Activated CD8-positive, alpha-beta memory T cell treated with anti-CD3 and anti-CD28 coated beads for 4 hours (primary cell): ENCODE results near the gene ANKS1B.

Source experiments
- DNase-seq, 2 donors: peaks; one replicate each; pipeline ENCODE4 v3.0.0-alpha.2; 2020; ENCODE audit warnings: low read depth in 2 of 2

ANKS1B gene

DNA sequence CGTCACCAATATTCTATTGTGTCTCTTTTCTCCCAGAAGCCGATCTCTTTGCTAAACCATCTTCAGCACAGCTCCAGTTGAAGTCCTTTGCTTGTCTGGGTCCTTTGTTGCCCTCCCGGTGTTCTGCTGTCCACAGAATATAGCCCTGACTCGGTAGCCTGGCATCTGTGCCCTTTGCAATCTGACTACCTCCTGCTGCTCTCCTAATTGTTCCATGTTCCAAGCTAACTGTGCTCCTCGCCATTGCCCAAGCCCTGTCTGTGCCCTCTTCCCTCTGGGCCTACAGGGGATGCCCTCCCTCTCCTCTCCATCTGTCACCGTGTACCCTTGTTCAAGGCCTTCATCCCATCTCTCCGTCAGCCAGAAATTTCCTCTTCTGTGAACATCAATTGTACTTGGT lies 1033.3 kb downstream of the ANKS1B start:
- DNase-seq = no peak

DNA sequence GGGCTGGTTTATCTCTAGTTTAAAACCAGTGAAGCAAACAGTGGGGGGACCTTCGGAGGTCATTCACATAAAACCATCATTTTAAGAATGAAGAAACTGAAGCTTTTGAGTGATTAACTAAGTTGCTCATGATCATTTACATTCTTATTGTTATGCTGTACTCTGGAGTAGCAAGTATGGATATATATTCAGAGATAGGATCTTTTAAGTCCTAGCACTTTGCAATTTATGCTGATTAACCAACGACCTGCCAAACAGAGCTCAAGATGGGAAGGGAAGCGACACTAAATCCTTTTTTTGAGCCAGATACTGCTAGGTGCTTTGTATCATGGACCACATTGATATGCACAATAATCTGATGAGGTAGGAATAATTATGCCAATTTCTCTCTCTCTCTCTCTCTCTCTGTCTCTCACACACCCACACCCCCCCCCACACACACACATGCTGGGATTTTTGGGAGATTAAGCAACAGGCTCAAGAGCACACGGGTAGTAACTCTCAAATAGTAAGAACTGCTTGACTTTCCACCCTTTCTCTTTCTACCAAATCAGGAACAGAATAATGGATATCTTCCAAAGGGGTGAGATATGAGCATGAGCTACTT lies 1036.3 kb downstream of the ANKS1B start:
- DNase-seq = no peak

DNA sequence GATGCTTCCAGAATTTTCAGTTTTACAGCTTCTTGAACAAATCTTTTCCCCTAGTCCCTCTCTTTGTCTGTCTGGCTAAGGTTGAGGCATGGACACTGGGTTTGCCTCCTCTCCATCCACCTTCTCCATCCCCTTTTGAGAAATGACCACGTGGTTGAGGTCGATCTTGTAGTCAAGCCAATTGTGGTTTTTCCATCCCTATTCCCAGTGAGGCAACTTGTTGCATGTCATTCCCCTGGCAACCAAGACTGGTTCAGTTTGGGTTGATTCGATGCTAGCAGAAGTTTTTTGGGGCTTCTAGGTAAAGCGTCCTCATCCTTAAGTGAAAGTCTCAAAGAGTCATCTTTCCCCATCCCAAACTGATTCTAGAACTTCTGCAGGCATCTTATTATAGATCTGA lies 1038.9 kb downstream of the ANKS1B start:
- DNase-seq = no peak

DNA sequence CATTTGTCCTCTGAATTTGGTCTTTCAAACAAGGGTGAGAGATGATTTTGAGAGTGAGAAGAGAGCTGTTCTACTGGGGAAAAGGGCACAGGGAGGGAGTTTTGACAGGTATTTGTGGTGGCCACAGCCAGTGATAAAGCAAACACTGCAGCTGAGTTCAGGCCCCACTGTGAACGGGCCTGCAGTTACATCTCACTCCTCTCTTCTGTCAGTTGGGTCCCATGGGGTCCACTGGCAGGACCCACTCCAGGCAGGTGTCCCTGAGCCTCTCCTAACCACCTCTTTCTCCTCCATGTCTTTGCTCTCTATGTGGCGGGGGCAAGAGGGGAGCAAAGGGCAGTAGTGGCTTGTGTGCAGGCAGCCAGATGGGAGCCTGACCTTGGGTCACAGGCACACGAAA lies 1044.8 kb downstream of the ANKS1B start:
- no peak for DNase-seq

DNA sequence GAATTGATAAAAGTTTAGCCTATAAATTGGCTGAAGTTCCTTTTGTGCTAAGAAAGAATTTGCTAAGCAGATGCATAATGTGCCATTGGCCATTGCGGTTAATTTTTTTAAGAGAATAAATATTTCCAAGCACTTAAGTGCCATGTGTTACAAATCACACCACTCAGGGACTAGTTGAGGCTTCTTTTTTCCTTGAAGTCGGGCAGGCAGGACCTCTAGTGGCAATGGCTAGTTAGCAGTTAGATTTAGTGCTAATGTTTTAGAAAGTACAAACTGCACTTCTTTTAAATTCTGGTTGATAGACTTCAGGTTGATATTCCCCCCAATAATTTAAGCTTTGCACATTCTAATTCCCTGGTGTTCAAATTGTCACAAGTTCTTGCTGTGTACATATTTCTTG lies 1045.4 kb downstream of the ANKS1B start:
- DNase-seq = no peak

DNA sequence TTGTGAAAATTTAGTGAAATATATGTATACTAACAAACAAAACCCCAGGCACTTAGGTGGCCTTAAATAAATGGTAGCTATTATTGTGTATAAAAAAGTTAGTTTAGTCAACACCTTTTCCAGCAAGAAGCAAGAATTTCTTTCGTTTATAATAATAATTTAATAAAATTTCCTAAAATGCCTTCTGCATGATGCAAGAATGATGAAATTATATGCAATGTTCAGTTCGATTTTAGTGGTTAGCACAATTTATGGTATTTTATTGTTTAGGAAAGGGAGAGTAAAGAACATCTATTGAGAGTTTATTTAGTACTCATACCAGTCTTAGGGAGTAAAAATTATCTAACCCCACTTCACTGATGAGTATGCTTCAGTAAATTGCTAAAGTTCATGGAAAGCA lies 1048.9 kb downstream of the ANKS1B start:
- DNase-seq = no peak

DNA sequence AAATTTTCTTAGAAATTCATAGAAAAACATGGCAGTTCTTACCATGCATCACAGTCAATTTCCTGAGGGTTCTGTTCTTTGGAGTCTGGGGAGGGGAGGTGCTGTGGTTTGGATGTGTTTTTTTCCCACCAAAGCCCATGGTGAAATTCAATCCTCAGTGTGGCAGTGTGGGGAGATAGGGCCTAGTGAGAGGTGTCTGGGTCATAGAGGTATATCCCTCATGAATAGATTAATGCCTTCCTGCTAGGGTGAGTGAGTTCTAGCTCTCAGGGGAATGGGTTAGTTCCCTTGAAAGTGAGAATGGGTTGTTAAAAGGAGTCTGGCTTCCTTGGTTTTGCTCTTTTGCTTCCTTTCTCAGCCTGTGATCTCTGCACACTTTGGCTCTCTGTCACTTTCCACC lies 1061.9 kb downstream of the ANKS1B start:
- no peak for DNase-seq

DNA sequence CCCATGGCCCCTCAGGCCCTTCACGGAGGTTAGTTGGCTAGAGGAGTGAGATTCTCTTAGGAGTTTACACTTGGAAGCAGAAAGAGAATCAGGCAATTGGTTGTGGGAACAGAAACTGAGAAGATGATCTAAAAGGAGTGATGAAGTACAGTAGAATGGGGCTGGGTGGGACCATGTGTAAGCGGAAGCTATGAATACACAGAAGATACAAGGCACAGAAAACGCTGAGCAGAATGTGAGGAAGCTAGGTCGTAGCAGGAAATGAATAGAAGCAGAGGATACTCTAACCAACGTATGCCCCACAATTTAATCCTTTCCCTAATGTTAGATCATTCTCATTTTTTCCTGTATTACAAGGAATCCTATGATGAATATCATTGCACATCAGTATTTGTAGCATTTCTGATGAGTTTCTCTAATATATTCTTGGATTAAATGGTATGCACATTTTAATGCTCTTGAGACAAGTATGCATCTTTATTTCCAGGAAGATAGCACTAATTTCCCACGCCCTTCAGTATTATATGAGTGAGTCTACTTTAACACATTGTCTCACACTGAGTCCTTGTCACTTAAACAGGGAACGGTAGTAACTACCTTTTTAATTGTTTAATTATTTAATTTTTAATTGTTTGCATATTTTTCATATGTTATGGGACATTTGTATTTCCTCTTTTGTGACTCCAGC lies 1066.4 kb downstream of the ANKS1B start:
- no peak for DNase-seq

DNA sequence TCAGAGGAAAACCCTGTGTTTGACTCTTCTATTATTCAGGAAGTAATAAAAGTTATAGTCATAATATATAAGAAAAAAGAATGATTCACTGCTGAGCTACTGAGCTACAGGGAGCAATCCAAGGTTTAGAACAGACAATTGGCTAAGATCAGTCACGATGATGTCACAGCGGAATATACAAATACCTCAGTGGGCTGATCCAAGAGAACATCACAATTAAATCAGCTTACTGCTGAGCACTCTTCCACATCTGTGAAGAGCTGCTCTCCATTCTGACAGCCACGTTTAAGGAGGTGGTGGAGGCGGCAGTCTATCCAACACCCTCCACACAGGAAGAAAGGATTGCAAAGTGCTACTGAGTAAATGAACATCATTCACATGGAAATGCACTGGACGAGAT lies 1068.6 kb downstream of the ANKS1B start:
- no peak for DNase-seq

DNA sequence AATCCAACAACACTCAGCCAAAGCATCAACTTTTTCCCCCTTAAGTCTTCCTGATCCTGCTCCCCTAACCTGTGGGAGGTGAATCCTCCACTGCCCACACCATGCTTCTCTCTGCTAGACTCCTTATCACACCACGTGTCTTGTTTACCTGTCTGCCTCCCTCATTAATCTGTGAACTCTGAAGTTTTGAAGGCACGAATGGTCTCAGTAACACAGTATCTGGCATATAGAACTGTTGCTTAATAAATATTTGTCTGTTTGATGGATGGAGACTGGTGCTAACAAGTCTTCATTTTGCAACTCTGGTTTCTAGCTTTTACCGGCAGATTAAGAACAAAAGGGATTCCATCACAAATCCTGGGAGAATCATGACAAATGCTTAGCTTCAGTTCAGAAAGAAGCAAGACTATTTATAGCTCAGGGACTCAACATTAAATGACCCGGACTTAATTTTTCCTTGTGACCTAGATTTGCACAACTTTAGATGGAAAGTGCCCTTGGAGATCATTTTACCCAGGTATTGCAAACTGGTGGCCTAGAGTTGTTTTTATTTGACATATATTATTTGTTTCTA lies 1072.2 kb downstream of the ANKS1B start:
- DNase-seq = no peak

DNA sequence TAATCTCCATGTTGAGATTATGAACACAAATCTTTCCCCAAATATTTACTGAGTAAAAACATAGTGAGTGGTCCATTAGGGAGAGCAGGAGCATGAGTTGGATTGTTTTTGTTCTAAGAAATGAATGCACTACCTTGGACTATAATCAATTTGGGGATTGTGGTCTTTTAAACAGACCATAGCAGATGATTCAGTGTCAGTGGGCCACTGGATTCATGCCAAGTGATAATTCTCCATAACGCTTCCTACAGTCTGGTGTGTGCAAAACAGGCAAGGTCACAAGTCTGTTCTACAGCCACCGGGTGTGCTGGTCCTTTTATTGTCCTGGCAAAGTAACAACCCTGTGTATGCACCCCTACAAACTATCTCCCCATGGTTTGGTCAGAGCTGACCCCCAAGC lies 1073.3 kb downstream of the ANKS1B start:
- no peak for DNase-seq

DNA sequence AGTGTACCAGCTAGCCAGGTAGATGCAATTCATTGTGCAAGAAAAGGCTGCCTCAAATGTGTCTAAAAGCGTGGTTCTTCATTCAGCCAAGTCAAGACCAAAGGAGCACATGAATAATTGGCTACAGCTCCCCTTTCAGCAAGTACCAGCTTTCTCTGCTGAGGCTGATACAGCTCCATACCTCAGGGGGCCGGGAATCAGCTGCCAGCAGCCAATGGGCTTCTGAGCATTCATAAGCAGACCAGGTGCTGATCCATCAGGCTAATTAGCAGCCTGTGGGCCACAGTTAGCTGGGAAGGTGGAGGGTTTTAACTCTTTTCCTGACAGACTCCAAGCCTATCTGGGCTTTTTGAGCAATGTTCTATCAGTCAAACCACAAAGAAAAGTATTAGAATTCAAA lies 1075.0 kb downstream of the ANKS1B start:
- DNase-seq = no peak

DNA sequence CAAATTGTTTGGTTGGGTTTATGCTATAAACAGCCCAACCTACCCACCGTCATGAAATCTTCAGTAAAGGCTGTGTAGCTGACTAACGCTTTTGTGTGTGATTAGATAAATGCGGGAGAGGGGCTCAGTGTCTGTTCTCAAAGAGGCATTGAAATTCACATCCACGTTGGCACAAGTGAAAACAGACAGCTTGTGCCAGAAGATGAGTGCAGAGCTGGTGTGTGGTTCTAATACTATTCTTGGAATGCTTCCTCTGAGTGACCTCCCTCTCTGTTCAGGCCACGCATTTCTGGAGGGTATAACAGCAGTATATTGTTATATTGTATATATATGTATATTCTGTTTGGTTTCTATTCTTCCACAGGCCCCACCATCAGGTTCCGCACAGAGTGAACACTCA lies 1075.9 kb downstream of the ANKS1B start:
- DNase-seq = no peak

DNA sequence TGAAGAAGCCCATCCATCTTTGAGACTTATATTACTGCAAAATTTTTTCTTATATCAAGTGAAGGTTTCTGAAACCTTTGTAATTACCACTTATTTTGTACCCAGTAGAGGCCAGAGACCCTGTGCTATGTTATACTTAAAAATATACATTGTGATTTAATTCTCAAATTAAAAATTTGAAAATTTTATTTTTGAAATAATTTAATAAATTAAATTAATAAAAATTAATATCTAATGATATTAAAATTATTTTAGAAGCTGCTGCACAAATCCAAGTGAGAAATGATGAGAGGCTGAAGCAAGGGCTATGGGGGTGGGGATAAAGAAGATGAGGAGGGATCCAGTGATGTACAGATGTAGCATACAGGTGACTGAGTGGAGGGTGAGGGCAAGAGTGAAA lies 1080.9 kb downstream of the ANKS1B start:
- DNase-seq = no peak

DNA sequence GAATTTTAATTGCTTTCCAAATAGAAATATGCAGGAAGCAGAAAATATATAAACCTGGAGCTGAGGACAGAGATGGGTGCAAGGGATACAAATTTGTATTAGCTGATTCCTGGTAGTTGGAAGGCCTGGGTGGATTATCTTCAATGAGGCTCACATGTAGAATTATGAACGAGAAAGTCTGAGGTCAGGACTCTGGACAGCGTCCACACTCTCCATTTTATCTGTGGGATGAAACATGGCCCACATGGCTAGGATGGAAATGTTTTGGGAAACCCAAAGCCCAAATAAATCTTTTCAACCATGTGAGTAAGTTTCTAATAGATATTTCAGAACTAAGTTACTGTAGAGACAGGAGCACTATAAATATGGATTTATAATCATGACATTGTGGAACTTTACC lies 1083.5 kb downstream of the ANKS1B start:
- no peak for DNase-seq

DNA sequence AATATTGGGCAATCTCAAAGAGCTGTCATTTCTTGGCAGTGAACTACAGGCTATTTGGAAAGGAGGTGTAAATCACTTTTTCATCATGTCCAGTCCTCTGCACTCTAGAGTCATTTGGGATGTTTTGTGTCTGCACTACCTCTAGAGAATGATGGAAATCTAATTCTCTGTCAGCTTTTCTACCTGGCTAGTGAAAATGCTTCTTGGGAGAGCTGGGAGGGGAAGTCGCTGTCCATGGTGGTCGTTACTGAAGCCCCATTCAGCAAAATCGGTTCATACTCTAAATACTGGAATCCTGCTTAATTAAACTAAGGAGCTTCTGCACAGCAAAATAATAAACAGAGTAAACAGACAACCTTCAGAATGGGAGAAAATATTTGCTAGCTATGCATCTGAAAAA lies 1087.8 kb downstream of the ANKS1B start:
- no peak for DNase-seq

DNA sequence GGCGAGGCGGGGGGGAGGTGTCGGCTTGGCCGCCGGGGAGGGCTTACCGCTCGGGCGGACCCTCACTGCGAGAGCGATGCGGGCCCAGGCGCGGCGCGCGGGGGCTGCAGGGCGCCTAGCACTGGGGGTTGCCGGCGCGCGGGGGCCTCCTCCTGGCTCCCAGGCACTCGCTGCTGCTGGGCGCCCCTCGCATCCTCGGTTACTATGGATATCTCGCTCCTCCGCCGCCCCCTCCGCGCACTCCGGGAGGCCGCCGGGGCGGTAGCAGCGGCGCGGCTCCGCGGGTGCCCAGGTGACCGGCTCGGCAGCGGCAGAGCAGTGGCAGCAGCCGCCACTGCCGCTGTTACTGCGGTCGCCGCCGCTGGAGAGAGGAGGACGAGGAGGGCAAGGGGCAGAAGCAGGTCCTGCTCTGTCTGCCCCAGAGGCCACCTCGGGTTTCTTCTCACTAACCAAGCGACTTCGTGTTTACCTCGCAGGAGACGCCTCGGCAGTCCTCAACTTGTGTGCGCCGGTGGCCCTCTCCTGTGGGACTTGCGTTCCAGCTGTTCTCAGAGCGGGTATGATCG lies 1089.6 kb downstream of the ANKS1B start:
- DNase-seq = no peak

DNA sequence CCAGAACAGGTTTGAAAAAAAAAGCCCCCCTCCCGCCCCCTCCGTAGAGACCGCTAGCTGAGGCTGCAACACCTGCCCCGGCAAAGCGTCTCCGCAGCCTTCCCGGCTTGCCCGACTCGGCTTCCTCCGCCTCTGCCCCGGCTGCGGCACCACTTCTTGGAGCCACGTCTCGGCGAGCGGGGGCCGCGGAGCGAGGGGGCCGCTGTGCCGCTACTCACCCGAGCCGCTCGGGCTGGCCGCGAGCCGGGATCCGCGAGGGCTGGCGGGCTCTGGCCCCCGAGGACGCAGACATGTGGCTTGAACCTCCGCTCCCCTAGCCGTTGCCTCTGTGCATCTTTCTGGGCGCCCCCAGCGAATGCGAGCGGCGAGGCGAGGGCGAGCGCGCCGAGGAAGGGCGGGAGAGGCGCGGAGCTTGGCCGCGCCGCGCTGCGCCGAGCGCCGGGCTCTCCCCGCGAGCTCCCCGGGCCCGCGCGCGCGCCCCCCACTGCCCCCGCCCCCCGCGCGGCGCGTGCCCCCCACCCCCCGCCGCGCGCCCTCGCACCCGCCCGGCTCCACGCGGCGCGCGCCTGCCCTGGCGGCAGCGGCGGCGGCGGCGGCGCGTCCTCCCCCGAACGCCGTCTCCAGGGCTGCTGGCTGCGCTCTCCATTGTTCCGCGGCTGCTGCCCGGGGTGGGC lies 1090.2 kb downstream of the ANKS1B start:
- DNase-seq = no peak

DNA sequence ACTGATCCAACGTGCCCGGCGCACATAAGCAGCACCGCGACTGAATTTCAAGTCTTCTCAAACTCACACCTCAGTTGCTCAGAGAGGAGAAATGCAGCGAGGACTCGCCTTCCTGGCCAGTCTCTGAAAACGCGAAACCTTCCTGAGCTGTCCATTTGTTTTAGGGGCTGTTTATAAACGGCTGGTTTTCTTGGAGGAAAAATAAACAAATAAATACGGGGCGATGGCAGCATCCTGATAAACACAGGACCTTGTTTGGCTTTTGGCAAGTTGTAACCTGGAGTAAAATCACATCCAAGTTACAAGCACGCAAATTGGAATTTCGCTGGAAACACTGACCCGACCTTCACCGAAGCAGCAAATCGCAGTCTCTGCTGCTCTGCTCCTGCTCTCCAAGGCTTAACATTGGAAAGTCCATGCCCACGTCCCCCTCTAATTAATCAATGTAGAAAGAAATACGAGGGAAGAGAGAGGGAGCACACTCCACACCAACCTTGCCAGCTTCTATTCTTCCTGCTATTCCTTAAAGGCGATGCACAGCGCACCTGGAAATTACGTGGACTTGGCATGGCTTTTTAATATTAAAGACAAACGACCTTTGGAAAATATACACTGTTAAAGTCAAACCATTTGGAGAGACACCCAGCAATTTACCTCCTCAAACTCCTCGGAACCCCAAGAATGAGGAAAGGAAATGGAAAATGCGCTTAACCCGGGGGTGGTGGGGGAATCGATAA lies 1090.9 kb downstream of the ANKS1B start:
- DNase-seq = no peak

DNA sequence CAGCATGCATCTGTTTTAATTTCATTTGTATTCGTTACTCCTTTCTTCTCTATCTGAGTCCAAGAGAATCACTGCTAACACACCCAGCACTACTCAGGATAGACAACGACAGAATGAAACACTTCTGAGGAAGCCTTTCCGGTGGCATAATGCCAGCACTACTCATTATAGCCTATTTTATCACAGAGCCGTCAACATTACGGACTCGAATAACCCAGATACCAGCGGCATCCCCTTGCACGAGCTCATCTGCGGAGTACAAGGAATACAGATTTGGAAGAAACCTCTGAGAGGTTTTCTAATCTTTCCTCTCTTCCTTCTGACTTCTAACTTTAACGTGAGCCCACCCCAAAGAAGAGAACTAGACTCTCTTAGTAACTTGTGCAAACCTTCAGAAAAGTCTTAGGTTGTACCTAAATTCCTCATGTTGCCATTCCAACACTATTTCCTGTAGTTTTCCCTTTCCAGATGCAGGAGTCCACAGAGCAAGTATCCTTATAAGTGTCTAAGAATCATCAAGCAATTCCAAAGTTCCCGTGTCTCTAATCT lies 1091.5 kb downstream of the ANKS1B start:
- no peak for DNase-seq

DNA sequence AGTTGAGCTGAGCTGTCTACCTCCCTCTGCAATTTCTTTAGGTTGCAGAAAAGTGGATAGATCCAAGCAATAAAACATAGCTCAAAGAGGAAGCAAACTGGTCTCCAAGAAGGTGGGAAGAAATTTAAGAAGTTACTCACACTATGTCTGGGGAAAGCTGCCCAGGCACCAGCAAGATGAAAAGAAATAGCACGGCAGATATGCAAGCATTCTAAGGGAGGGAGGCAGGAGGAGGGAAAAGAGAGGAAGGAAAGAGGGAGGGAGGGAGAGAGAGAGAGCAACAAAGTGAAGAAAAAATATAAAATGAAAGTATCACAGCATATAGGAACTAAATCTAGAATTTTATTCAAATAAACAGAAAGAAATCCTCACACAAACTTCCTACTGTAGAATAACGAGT lies 1099.0 kb downstream of the ANKS1B start:
- no peak for DNase-seq

DNA sequence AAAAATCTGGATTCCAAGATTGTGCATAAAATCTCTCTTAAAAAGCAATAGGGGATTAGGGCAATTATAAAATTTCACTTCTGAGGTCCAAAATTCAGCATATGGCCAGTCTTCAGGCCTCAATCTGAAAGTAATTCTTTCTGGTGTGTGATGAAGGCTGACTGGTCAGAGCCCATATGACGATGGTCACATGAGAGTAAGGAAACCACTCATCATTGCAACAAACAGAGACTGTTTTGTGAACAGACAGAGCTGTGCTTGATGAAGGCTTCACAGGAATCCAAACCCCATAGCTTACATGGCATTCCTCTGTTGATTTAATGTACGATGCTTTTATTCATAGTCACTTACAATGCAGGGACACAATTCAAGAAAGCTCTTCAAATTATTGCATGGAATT lies 1101.5 kb downstream of the ANKS1B start:
- no peak for DNase-seq
